ENCODE measurements around the gene SPINK8. TPM values are rescaled to one million over a fixed set of nuclear protein-coding genes. Genes with fewer than 3 reads are reported as not detected.

The SPINK8 gene
- total RNA-seq, 1 donor from 2014 or later = not detected

- no peak for TF ChIP-seq CTCF (IDR thresholded peaks at IDR 0.05; ENCODE audit: unreplicated experiment)
- H3K9me3 Mint-ChIP-seq (ENCODE audit: unreplicated experiment) = no peaks in the 10 kb centered on the region
- peaks cover 24% of the 10 kb centered on the region for H3K36me3 Mint-ChIP-seq (ENCODE audit: low read depth, unreplicated experiment)
- H3K27ac Mint-ChIP-seq (ENCODE audit: unreplicated experiment) = peak overlapping the region; percentile 50
- peaks cover 19% of the 10 kb centered on the region for H3K4me1 Mint-ChIP-seq (ENCODE audit: unreplicated experiment)
- H3K4me3 Mint-ChIP-seq (ENCODE audit: unreplicated experiment) = peak overlapping the region; percentile 91
- no peak for DNase-seq (ENCODE audit: low spot score)
- H3K27me3 Mint-ChIP-seq (ENCODE audit: unreplicated experiment) = peaks cover 6% of the 10 kb centered on the region
Measured at GRCh38 chr3:48299746-48300712, 33.4 kb downstream of the SPINK8 start.

- Mint-ChIP-seq H3K4me3 (ENCODE audit: unreplicated experiment) (no peak overlapping the region), H3K9me3 (ENCODE audit: unreplicated experiment) (no peaks in the 10 kb centered on the region), H3K4me1 (ENCODE audit: unreplicated experiment) (peaks cover 15% of the 10 kb centered on the region), H3K36me3 (ENCODE audit: low read depth, unreplicated experiment) (peaks cover 37% of the 10 kb centered on the region), H3K27ac (ENCODE audit: unreplicated experiment) (no peak overlapping the region), H3K27me3 (ENCODE audit: unreplicated experiment) (peaks cover 5% of the 10 kb centered on the region)
- TF ChIP-seq CTCF (IDR thresholded peaks at IDR 0.05; ENCODE audit: unreplicated experiment) = no peak
- no peak for DNase-seq (ENCODE audit: low spot score)
Measured at GRCh38 chr3:48297111-48297810, 36.2 kb downstream of the SPINK8 start.

GRCh38 chr3:48296699-48297098 lies 36.8 kb downstream of the SPINK8 start:
- H3K36me3 Mint-ChIP-seq (ENCODE audit: low read depth, unreplicated experiment) = peaks cover 35% of the 10 kb centered on the region

GRCh38 chr3:48294611-48295263 lies 38.7 kb downstream of the SPINK8 start:
- Mint-ChIP-seq H3K27ac (ENCODE audit: unreplicated experiment) (no peak overlapping the region), H3K4me3 (ENCODE audit: unreplicated experiment) (no peak overlapping the region), H3K9me3 (ENCODE audit: unreplicated experiment) (no peaks in the 10 kb centered on the region), H3K36me3 (ENCODE audit: low read depth, unreplicated experiment) (peaks cover 35% of the 10 kb centered on the region), H3K27me3 (ENCODE audit: unreplicated experiment) (peaks cover 1% of the 10 kb centered on the region), H3K4me1 (ENCODE audit: unreplicated experiment) (peaks cover under 1% of the 10 kb centered on the region)
- DNase-seq (ENCODE audit: low spot score) = no peak
- TF ChIP-seq CTCF (IDR thresholded peaks at IDR 0.05; ENCODE audit: unreplicated experiment) = no peak

More at GRCh38 chr3:48296699-48297098, 36.8 kb downstream of the SPINK8 start:
- H3K27ac Mint-ChIP-seq (ENCODE audit: unreplicated experiment) = no peak overlapping the region
- H3K27me3 Mint-ChIP-seq (ENCODE audit: unreplicated experiment) = peaks cover 3% of the 10 kb centered on the region
- no peaks in the 10 kb centered on the region for H3K9me3 Mint-ChIP-seq (ENCODE audit: unreplicated experiment)
- DNase-seq (ENCODE audit: low spot score) = no peak
- H3K4me3 Mint-ChIP-seq (ENCODE audit: unreplicated experiment) = no peak overlapping the region
- no peak for TF ChIP-seq CTCF (IDR thresholded peaks at IDR 0.05; ENCODE audit: unreplicated experiment)
- H3K4me1 Mint-ChIP-seq (ENCODE audit: unreplicated experiment) = peaks cover 10% of the 10 kb centered on the region

Measured in endothelial cell (in vitro differentiated cells).